B cell (primary cell): ENCODE results near the gene PCBP3. TPM values are rescaled to one million over a fixed set of nuclear protein-coding genes. Genes with fewer than 3 reads are reported as not detected.

Source experiments
- ATAC-seq: fragments of 200-7000 bp; cut with Tn5 transposase; one replicate; pipeline ENCODE4 v1.10.0; 2021; ENCODE audit warnings: low read depth, mild to moderate bottlenecking, moderate number of reproducible peaks, moderate library complexity
- CTCF ChIA-PET: fragments of 350-600 bp; sonication (Branson Sonifier 250); formaldehyde crosslinking; loops from one replicate; lab custom pipeline; 2021; ENCODE audit warnings: antibody characterized with exemption, inconsistent platforms; lab: Charles Lee
- POLR2A ChIA-PET: fragments of 350-600 bp; sonication (Branson Sonifier 250); formaldehyde crosslinking; loops from one replicate; lab custom pipeline; 2021; ENCODE audit warnings: antibody characterized with exemption; lab: Charles Lee
- DNase-seq: peaks from one replicate; pipeline ENCODE4 v3.0.0; 2013
- H2AFZ ChIP-seq: 2 replicates; pipeline ENCODE4 v1.6.1; 2012; ENCODE audit warnings: mild to moderate bottlenecking, low read depth, low read length; ENCODE audit not compliant: insufficient read depth, poor library complexity, severe bottlenecking
- H3K27ac ChIP-seq, 2 donors: 1 replicate in 1 of 2; 2 replicates in 1 of 2; pipeline ENCODE4 v1.5.1; 2012 to 2013; ENCODE audit warnings: low read length in 2 of 2, mild to moderate bottlenecking in 2 of 2, moderate library complexity in 1 of 2
- H3K27me3 ChIP-seq, 4 experiments: fragments of 200-600 bp in 1 of 4; sonication (generic) in 1 of 4; replicated peaks in 1 of 4; 1 replicate in 2 of 4; 2 replicates in 2 of 4; pipeline versions ENCODE4 v1.6.1 to v1.7.0; 2013 to 2016; ENCODE audit warnings: low read length in 3 of 4, mild to moderate bottlenecking in 2 of 4, mixed read lengths in 1 of 4, moderate library complexity in 1 of 4; ENCODE audit not compliant: insufficient read depth in 4 of 4, control insufficient read depth in 3 of 4; ENCODE audit errors: control extremely low read depth in 1 of 4
- H3K36me3 ChIP-seq, 2 experiments: replicated peaks in 1 of 2; 1 replicate in 1 of 2; 2 replicates in 1 of 2; pipeline versions ENCODE4 v1.6.1 to v1.7.1; 2013; ENCODE audit warnings: low read length in 1 of 2; ENCODE audit not compliant: insufficient read depth in 2 of 2, control insufficient read depth in 1 of 2; ENCODE audit errors: control extremely low read depth in 1 of 2, extremely low read depth in 1 of 2
- H3K4me1 ChIP-seq, 2 donors: fragments of 200-600 bp in 1 of 2; sonication (generic) in 1 of 2; 1 replicate in 1 of 2; 2 replicates in 1 of 2; pipeline versions ENCODE4 v1.5.1 to v1.6.1; 2013 to 2017; ENCODE audit warnings: low read length in 2 of 2; ENCODE audit not compliant: control insufficient read depth in 2 of 2, insufficient read depth in 2 of 2
- H3K4me2 ChIP-seq: replicated peaks from 2 replicates; pipeline ENCODE3; 2012; ENCODE audit warnings: mild to moderate bottlenecking, low read depth, low read length; ENCODE audit not compliant: poor library complexity, severe bottlenecking
- H3K4me3 ChIP-seq, 5 experiments: fragments of 200-600 bp in 1 of 5; sonication (generic) in 1 of 5; 1 replicate in 3 of 5; 2 replicates in 2 of 5; pipeline versions ENCODE4 v1.5.1 to v1.7.0; 2011 to 2016; ENCODE audit warnings: low read length in 4 of 5, mild to moderate bottlenecking in 4 of 5, low read depth in 2 of 5, control low read depth in 1 of 5, moderate library complexity in 1 of 5; ENCODE audit not compliant: insufficient read depth in 1 of 5; ENCODE audit errors: control extremely low read depth in 1 of 5, extremely low read depth in 1 of 5
- H3K79me2 ChIP-seq: fragments of 200-600 bp; sonication (generic); one replicate; pipeline ENCODE4 v1.6.0; 2016; ENCODE audit warnings: low read length; ENCODE audit not compliant: control insufficient read depth, insufficient read depth
- H3K9ac ChIP-seq: fragments of 200-600 bp; sonication (generic); 2 replicates; pipeline ENCODE4 v1.6.1; 2017; ENCODE audit warnings: mild to moderate bottlenecking, low read length, moderate library complexity
- H3K9me3 ChIP-seq, 3 donors: one replicate each; pipeline versions ENCODE4 v1.6.1 to v1.7.1; 2013; ENCODE audit warnings: low read length in 2 of 3; ENCODE audit not compliant: control insufficient read depth in 2 of 3, insufficient read depth in 1 of 3; ENCODE audit errors: control extremely low read depth in 1 of 3
- H4K20me1 ChIP-seq: 2 replicates; pipeline ENCODE4 v1.6.0; 2012; ENCODE audit warnings: mild to moderate bottlenecking, low read length; ENCODE audit not compliant: insufficient read depth, control insufficient read depth, poor library complexity, severe bottlenecking
- H3K27ac Mint-ChIP-seq: one replicate; pipeline ENCODE4 v1.8.0; 2021; ENCODE audit warnings: mixed read lengths
- H3K27me3 Mint-ChIP-seq: one replicate; pipeline ENCODE4 v1.8.0; 2021; ENCODE audit warnings: mixed read lengths
- H3K4me1 Mint-ChIP-seq: one replicate; pipeline ENCODE4 v1.8.0; 2021; ENCODE audit warnings: mixed read lengths
- H3K4me3 Mint-ChIP-seq: one replicate; pipeline ENCODE4 v1.8.0; 2021; ENCODE audit warnings: mixed read lengths
- H3K9me3 Mint-ChIP-seq: one replicate; pipeline ENCODE4 v1.8.0; 2022; ENCODE audit warnings: mixed read lengths; ENCODE audit not compliant: insufficient read depth
- CTCF ChIP-seq: fragments of 200-600 bp; IDR thresholded peaks from one replicate; pipeline ENCODE4 v1.8.0; 2022; ENCODE audit warnings: antibody characterized with exemption, mild to moderate bottlenecking
- EZH2 ChIP-seq: IDR thresholded peaks from 2 replicates; pipeline ENCODE4 v1.6.1; 2012; ENCODE audit warnings: borderline replicate concordance, low read depth, mild to moderate bottlenecking, moderate library complexity, low read length; ENCODE audit not compliant: insufficient read depth, poor library complexity, severe bottlenecking
- WGBS: methylation state at CpG from one replicate; pipeline ENCODE4 v1.1.5; 2013; ENCODE audit warnings: missing lambda C conversion rate; ENCODE audit not compliant: insufficient coverage; 5-methylcytosine and 5-hydroxymethylcytosine counted together
- intact Hi-C: fragments of 100-400 bp; cut with micrococcal nuclease; formaldehyde crosslinking; loops from one replicate; pipeline ENCODE4 v1.10.0; 2022
- polyA plus RNA-seq: library from polyadenylated mRNA; depleted of rRNA; stranded (reverse); fragments of >200 nt; gene quantifications from 2 replicates; pipeline ENCODE4 v1.2.3, GENCODE V29; 2012
- total RNA-seq, 2 donors: library from RNA; stranded (reverse); fragments of 120-200 nt in 1 of 2; gene quantifications; 1 replicate in 1 of 2; 2 replicates in 1 of 2; pipeline versions ENCODE4 v1.2.3 to v1.2.4, GENCODE V29; 2013 to 2022

PCBP3 gene
- total and polyA plus RNA-seq, 2 donors (not counting 1 experiment from before 2014, with no cell fraction given), result 0.45 to 2.7 TPM

- intact Hi-C loops, result no loop called here
- CTCF ChIA-PET, result no interaction called here
- 73% methylated on average over 10 of the region's 11 CpGs for WGBS
Observed at GRCh38 chr21:45768011-45768739, 124.7 kb downstream of the PCBP3 start.

GRCh38 chr21:45768740-45769048 lies 125.2 kb downstream of the PCBP3 start:
- H3K4me1 Mint-ChIP-seq, result no peaks in the 10 kb centered on the region
- no peak overlapping the region for H3K9ac ChIP-seq
- ChIA-PET CTCF (no interaction called here), POLR2A (no interaction called here)
- H3K27me3 ChIP-seq, result no peaks in the 10 kb centered on the region
- ATAC-seq, result no peak
- no peak for DNase-seq
- intact Hi-C loops, result no loop called here
- H3K4me3 Mint-ChIP-seq, result no peak overlapping the region
- WGBS, result 88% methylated on average over 11 of the region's 11 CpGs
- H3K9me3 Mint-ChIP-seq, result peaks cover 2% of the 10 kb centered on the region
- peaks cover 1% of the 10 kb centered on the region for H3K27me3 Mint-ChIP-seq
- no peak overlapping the region for H3K27ac ChIP-seq
- no peak overlapping the region for H3K4me3 ChIP-seq
- H3K79me2 ChIP-seq, result no peaks in the 10 kb centered on the region
- no peak overlapping the region for H2AFZ ChIP-seq
- H4K20me1 ChIP-seq, result no peaks in the 10 kb centered on the region
- H3K36me3 ChIP-seq, result no peaks in the 10 kb centered on the region
- H3K4me1 ChIP-seq, result no peaks in the 10 kb centered on the region
- H3K4me2 ChIP-seq, result no peak overlapping the region
- no peaks in the 10 kb centered on the region for H3K9me3 ChIP-seq
- H3K27ac Mint-ChIP-seq, result no peak overlapping the region
- TF ChIP-seq CTCF (no peak), EZH2 (no peak)

More at GRCh38 chr21:45768011-45768739, 124.7 kb downstream of the PCBP3 start:
- POLR2A ChIA-PET, result no interaction called here
- H3K4me2 ChIP-seq, result no peak overlapping the region
- H3K36me3 ChIP-seq, result no peaks in the 10 kb centered on the region
- no peak for DNase-seq
- no peaks in the 10 kb centered on the region for H3K4me1 Mint-ChIP-seq
- no peak overlapping the region for H2AFZ ChIP-seq
- H3K27ac ChIP-seq, result no peak overlapping the region
- no peaks in the 10 kb centered on the region for H4K20me1 ChIP-seq
- peaks cover 3% of the 10 kb centered on the region for H3K27me3 Mint-ChIP-seq
- no peaks in the 10 kb centered on the region for H3K27me3 ChIP-seq
- no peak overlapping the region for H3K4me3 Mint-ChIP-seq
- no peaks in the 10 kb centered on the region for H3K79me2 ChIP-seq
- ATAC-seq, result no peak
- no peaks in the 10 kb centered on the region for H3K4me1 ChIP-seq
- no peak overlapping the region for H3K4me3 ChIP-seq
- no peak for TF ChIP-seq CTCF
- no peak for TF ChIP-seq EZH2
- no peak overlapping the region for H3K27ac Mint-ChIP-seq
- H3K9me3 Mint-ChIP-seq, result no peaks in the 10 kb centered on the region
- H3K9me3 ChIP-seq, result no peaks in the 10 kb centered on the region
- H3K9ac ChIP-seq, result no peak overlapping the region
